ENCODE data around the gene FBXO5. TPM values are rescaled to one million over a fixed set of nuclear protein-coding genes. Genes with fewer than 3 reads are reported as not detected.

The FBXO5 gene
- 6.5 and 8.5 TPM in 2 replicates for total RNA-seq

GRCh38 chr6:152982904-152983636 lies at the start of gene FBXO5:
Gene FBXO5, minus strand, starts transcription at chr6:152983041. Its CDS starts 82 bp downstream, at chr6:152982959.
- H3K79me2 ChIP-seq (ENCODE audit: insufficient read depth, low read length), result peaks cover 75% of the 10 kb centered on the region
- no peaks in the 10 kb centered on the region for H3K27me3 ChIP-seq (ENCODE audit: insufficient read depth, low read length)
- H3K9me3 ChIP-seq (ENCODE audit: low read depth, low read length), result no peaks in the 10 kb centered on the region
- peak within 1 kb of the TSS; percentile 94 for H3K4me3 ChIP-seq (ENCODE audit: insufficient read depth, low read length)
- peaks cover 36% of the 10 kb centered on the region for H3K4me1 ChIP-seq (ENCODE audit: insufficient read depth, low read length)
- TF ChIP-seq CTCF (IDR thresholded peaks at IDR 0.05; ENCODE audit: extremely low read depth, low read depth, low read length), result no peak
- peak within 1 kb of the TSS; percentile 84 for H3K27ac ChIP-seq (ENCODE audit: low read depth, low read length)
- peaks cover 9% of the 10 kb centered on the region for H4K20me1 ChIP-seq (ENCODE audit: insufficient read depth, low read length)
- DNase-seq (ENCODE audit: insufficient read length, low spot score, missing footprints), result peak; percentile 98
- peaks cover 3% of the 10 kb centered on the region for H3K36me3 ChIP-seq (ENCODE audit: insufficient read depth, low read length)
- H2AFZ ChIP-seq (ENCODE audit: low read length), result peak within 1 kb of the TSS; percentile 95
- peak within 1 kb of the TSS; percentile 98 for H3K4me2 ChIP-seq (ENCODE audit: insufficient read depth, low read length)

DNA sequence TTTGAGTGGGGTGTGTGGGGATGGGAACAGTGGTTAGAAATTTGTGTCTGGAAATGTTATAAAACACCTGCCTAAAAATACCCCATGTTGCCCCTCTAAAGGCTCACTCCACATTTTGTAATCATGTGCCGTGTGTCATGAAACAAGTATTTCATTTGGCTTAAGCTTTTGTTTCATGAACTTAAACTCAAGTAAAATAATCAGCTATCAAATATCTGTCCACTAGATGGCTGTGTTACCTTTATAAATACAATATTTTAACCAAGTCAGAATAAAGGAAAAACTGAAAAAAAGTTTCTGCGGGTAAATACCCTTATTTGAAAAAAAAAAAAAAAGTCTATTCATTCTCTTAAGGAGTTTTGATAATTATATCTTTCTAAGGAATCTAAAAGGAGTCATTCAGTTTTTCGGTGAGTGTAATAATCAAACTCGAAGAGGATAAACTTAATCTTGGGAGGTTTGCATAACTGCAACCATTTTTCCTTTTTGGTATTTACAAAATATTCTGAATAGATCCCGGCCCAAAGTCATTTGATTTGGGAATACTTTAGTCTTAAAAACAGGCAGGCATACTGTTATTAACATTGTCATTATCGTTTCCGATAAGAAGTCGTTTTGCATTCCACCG lies 49.5 kb upstream of the FBXO5 start:
- H2AFZ ChIP-seq (ENCODE audit: low read length), result no peak overlapping the region
- no peaks in the 10 kb centered on the region for H4K20me1 ChIP-seq (ENCODE audit: insufficient read depth, low read length)
- no peak overlapping the region for H3K4me2 ChIP-seq (ENCODE audit: insufficient read depth, low read length)
- H3K27me3 ChIP-seq (ENCODE audit: insufficient read depth, low read length), result no peaks in the 10 kb centered on the region
- no peak for DNase-seq (ENCODE audit: insufficient read length, low spot score, missing footprints)
- H3K4me3 ChIP-seq (ENCODE audit: insufficient read depth, low read length), result no peak overlapping the region
- TF ChIP-seq CTCF (IDR thresholded peaks at IDR 0.05; ENCODE audit: extremely low read depth, low read depth, low read length), result peak; percentile 54
- no peaks in the 10 kb centered on the region for H3K9me3 ChIP-seq (ENCODE audit: low read depth, low read length)
- H3K27ac ChIP-seq (ENCODE audit: low read depth, low read length), result no peak overlapping the region
- peaks cover 5% of the 10 kb centered on the region for H3K4me1 ChIP-seq (ENCODE audit: insufficient read depth, low read length)
- H3K36me3 ChIP-seq (ENCODE audit: insufficient read depth, low read length), result no peaks in the 10 kb centered on the region
- no peaks in the 10 kb centered on the region for H3K79me2 ChIP-seq (ENCODE audit: insufficient read depth, low read length)

DNA sequence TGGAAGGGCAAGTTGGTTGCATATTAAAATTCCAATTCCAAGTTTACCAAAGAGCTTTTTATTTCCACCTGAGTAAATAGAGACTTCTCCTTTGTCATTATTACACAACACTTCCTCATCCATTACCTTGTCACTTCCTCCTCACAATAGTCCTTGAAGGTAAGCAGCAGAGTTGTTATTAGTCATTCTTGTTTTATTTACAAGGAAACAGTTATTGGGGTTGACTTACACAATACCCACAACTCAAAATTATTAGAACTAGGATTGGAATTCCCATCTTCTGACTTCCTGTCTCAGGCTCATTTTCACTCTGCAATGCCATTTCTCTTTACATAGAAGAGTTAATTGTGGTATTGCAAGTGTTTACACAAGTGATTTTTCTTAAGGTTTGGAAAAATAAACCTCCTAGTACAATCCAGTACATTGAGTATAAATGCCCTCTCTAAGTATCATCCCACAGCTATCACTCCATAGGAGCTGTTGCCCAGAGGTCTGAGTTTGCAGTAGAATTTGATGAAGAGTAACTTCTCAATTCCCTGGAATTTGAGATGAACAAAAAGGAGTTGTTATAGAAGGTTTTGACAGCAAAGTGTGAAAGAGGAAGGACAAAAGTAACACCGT lies 48.6 kb upstream of the FBXO5 start:
- Histone ChIP-seq H2AFZ (ENCODE audit: low read length) (peak overlapping the region; percentile 12), H3K9me3 (ENCODE audit: low read depth, low read length) (no peaks in the 10 kb centered on the region), H3K4me1 (ENCODE audit: insufficient read depth, low read length) (peaks cover 5% of the 10 kb centered on the region), H3K4me3 (ENCODE audit: insufficient read depth, low read length) (no peak overlapping the region), H4K20me1 (ENCODE audit: insufficient read depth, low read length) (no peaks in the 10 kb centered on the region), H3K4me2 (ENCODE audit: insufficient read depth, low read length) (no peak overlapping the region), H3K79me2 (ENCODE audit: insufficient read depth, low read length) (no peaks in the 10 kb centered on the region), H3K27ac (ENCODE audit: low read depth, low read length) (no peak overlapping the region), H3K36me3 (ENCODE audit: insufficient read depth, low read length) (no peaks in the 10 kb centered on the region), H3K27me3 (ENCODE audit: insufficient read depth, low read length) (no peaks in the 10 kb centered on the region)
- no peak for TF ChIP-seq CTCF (IDR thresholded peaks at IDR 0.05; ENCODE audit: extremely low read depth, low read depth, low read length)
- DNase-seq (ENCODE audit: insufficient read length, low spot score, missing footprints), result no peak

GRCh38 chr6:153028963-153029362 lies 46.1 kb upstream of the FBXO5 start:
- H3K36me3 ChIP-seq (ENCODE audit: insufficient read depth, low read length), result no peaks in the 10 kb centered on the region
- no peak overlapping the region for H3K4me2 ChIP-seq (ENCODE audit: insufficient read depth, low read length)
- H3K79me2 ChIP-seq (ENCODE audit: insufficient read depth, low read length), result no peaks in the 10 kb centered on the region
- H4K20me1 ChIP-seq (ENCODE audit: insufficient read depth, low read length), result no peaks in the 10 kb centered on the region
- no peak for TF ChIP-seq CTCF (IDR thresholded peaks at IDR 0.05; ENCODE audit: extremely low read depth, low read depth, low read length)
- no peaks in the 10 kb centered on the region for H3K27me3 ChIP-seq (ENCODE audit: insufficient read depth, low read length)
- DNase-seq (ENCODE audit: insufficient read length, low spot score, missing footprints), result no peak
- no peak overlapping the region for H2AFZ ChIP-seq (ENCODE audit: low read length)
- H3K9me3 ChIP-seq (ENCODE audit: low read depth, low read length), result no peaks in the 10 kb centered on the region
- peaks cover 5% of the 10 kb centered on the region for H3K4me1 ChIP-seq (ENCODE audit: insufficient read depth, low read length)
- H3K4me3 ChIP-seq (ENCODE audit: insufficient read depth, low read length), result no peak overlapping the region
- peak overlapping the region; percentile 52 for H3K27ac ChIP-seq (ENCODE audit: low read depth, low read length)
